ES-I3 (cell line): ENCODE results near the gene CFP.
"Not testable (repeated sequence)": the region's sequence is repeated elsewhere in the genome, so short reads cannot be mapped to it uniquely, and the experiment has no call there.

Experiments used
- H3K36me3 ChIP-seq: 2 replicates; pipeline ENCODE4 v1.6.1; 2013; ENCODE audit warnings: mild to moderate bottlenecking, low read length, control low read depth, moderate library complexity; ENCODE audit not compliant: insufficient read depth
- H3K4me1 ChIP-seq: 2 replicates; pipeline ENCODE4 v1.6.1; 2013; ENCODE audit warnings: mild to moderate bottlenecking, control low read depth, low read length; ENCODE audit not compliant: insufficient read depth
- H3K9ac ChIP-seq: 2 replicates; pipeline ENCODE4 v1.6.1; 2013; ENCODE audit warnings: low read depth, mild to moderate bottlenecking, low read length, moderate library complexity
- H3K9me3 ChIP-seq: 2 replicates; pipeline ENCODE4 v1.6.1; 2013; ENCODE audit warnings: mild to moderate bottlenecking, low read length, moderate library complexity; ENCODE audit not compliant: control insufficient read depth, insufficient read depth

CFP gene

DNA sequence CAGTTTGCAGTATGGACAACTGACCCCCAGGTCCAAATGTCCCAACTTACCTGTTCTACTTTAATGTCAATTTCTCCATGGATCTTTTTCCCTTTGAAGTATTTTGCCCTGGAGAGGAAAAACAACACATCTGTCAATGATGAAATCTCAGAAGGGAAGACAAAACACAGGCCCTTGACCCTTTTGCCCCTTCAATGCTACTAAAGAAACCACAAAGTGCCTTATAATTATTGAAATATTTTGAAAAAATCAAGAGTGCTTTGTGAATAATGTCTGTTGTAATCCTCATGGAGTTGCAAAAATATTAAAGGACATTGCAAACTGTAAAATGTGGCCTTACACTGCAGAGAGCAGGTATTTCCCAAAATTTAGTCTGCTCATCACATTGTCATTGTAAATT, 22.6 kb downstream of the CFP start:
- Histone ChIP-seq H3K36me3 (no peaks in the 10 kb centered on the region), H3K9me3 (no peaks in the 10 kb centered on the region; the same call in 1 of the 2 replicates), H3K4me1 (peaks cover 28% of the 10 kb centered on the region), H3K9ac (no peak overlapping the region)

DNA sequence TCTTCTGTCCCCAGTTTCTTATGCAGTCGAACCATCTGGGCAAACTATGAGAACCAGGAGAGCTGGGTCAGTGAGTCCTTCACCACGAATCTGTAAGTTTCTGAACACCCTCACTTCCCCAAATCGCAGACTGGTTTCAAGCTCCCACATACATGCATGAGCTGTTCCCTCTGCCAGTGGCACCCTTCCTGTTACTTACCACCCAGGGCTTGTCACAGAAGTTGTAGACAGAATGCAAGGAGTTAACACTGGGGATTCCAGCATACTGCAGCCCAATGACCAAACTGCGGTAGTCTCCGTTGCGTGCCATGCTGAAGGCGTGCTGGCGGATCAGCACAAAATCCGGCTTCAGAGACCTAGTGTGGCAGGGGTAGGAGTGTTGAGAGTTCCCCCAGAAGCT, 24.7 kb downstream of the CFP start:
- Histone ChIP-seq H3K4me1 (peaks cover 21% of the 10 kb centered on the region; the same call in 1 of the 2 replicates), H3K36me3 (no peaks in the 10 kb centered on the region), H3K9ac (no peak overlapping the region), H3K9me3 (no peaks in the 10 kb centered on the region; the same call in 1 of the 2 replicates)

GRCh38 chrX:47603125-47603524, 26.6 kb downstream of the CFP start:
- not testable (repeated sequence) for H3K4me1 ChIP-seq, H3K36me3 ChIP-seq, H3K9ac ChIP-seq, H3K9me3 ChIP-seq

DNA sequence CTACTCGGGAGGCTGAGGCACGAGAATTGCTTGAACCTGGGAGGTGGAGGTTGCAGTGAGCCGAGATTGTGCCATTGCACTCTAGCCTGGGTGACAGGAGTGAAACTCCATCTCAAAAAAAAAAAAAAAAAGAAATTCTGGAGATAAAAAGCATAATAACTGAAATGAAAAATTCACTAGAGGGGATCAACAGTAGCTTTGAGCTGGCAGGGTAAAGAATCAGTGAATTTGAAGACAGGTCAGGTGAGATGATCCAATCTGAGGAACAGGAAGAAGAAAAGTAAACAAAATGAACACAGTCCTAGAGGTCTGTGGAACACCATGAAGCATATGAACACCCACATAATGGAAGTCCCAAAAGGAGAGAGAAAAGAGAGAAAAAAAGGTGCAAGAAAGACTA, 32.5 kb downstream of the CFP start:
- Histone ChIP-seq H3K9ac (no peak overlapping the region), H3K36me3 (no peaks in the 10 kb centered on the region), H3K4me1 (peaks cover 6% of the 10 kb centered on the region), H3K9me3 (no peaks in the 10 kb centered on the region; the same call in 1 of the 2 replicates)

DNA sequence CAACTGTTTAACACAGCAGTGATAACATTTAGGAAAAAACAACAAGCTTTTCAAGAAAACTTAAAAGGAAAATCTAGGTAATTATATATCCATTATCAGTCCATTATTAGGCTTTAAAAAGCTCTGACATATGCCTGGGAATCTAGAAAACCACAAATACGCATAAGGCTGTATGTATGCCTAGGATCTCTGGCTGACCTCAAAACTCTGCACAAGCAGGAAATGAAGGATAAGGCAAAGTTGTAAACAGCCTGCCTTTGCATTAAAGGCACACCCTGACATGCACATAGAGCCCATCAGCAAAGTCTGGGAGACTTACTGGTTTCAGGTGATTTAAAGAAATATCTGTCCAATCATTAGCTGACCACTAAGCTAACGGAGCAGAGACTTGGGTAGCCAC, 33.5 kb downstream of the CFP start:
- H3K9me3 ChIP-seq: no peaks in the 10 kb centered on the region; the same call in 1 of the 2 replicates
- no peaks in the 10 kb centered on the region for H3K36me3 ChIP-seq
- peaks cover 6% of the 10 kb centered on the region for H3K4me1 ChIP-seq
- no peak overlapping the region for H3K9ac ChIP-seq

GRCh38 chrX:47595716-47596251, 33.9 kb downstream of the CFP start:
- H3K9me3 ChIP-seq: no peaks in the 10 kb centered on the region; the same call in 1 of the 2 replicates
- no peak overlapping the region for H3K9ac ChIP-seq
- H3K4me1 ChIP-seq: peaks cover 6% of the 10 kb centered on the region
- no peaks in the 10 kb centered on the region for H3K36me3 ChIP-seq

DNA sequence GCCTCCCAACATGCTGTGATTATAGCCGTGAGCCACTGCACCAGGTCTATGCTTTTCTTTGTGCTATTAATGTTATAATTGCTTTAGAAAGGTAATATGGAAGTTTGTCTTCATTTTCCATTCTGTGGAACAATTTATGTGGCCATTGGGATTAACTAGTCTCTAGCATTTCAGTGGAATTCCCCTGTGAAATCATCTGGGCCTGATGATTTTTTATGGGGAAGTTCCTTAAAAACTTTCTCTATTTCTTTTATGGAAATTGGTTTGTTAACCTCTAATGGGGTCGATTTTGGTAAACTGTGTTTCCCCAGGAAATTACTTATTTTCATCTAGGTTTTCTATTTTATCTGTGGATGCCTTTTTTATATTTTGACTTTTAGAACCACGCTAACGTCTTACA, 36.2 kb downstream of the CFP start:
- no peaks in the 10 kb centered on the region; the same call in 1 of the 2 replicates for H3K9me3 ChIP-seq

GRCh38 chrX:47590984-47591383, 38.7 kb downstream of the CFP start:
- no peak overlapping the region for H3K9ac ChIP-seq
- peaks cover 3% of the 10 kb centered on the region for H3K4me1 ChIP-seq
- H3K9me3 ChIP-seq: no peaks in the 10 kb centered on the region; the same call in 1 of the 2 replicates
- H3K36me3 ChIP-seq: no peaks in the 10 kb centered on the region

More for the DNA sequence above, 36.2 kb downstream of the CFP start:
- no peak overlapping the region for H3K9ac ChIP-seq
- H3K4me1 ChIP-seq: peaks cover 6% of the 10 kb centered on the region
- no peaks in the 10 kb centered on the region for H3K36me3 ChIP-seq

DNA sequence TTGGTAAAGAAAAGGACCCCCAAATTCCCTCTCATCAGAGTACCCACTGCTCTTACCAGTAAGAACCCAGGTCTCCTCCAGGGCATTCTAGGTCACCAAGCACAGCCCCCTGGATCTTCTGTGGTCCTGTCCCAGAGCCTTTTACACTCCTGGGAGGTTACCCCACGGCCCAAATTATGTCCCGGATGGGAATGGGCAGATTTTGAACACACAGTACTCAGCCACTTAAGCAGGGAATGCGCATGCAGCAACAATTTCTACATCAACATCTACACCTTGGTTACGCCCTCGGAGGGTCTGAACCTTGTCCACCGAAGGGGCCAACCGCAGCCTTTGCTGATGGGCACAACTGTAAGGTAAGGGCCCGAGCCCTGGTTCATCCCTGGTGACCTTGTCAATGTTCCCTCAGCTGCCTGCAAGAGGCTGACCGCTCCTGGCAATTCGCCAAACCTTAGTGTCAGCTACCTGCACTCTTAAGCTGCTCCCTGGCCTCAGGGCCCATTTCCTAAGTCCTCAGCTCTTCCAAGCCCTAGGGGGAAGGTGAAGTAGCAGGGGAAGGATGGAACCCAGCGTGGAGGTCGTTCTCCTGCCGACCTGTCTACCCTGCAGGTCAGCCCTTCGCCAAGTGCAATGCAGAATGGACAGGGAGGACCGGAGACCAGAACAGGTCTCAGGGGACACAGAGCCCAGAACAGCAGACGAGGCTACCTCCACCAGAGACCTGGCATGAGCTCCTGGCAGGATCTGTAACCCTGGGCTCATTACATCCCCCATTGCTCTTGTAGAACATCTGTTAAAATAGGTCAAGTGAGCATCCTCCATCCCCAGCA, 41.6 kb downstream of the CFP start:
- 0 out of 2 replicates have a peak, but pooled peaks cover 5% of the 10 kb centered on the region for H3K4me1 ChIP-seq
- no peaks in the 10 kb centered on the region for H3K36me3 ChIP-seq
- H3K9me3 ChIP-seq: no peaks in the 10 kb centered on the region
- H3K9ac ChIP-seq: no peak overlapping the region

- no peak overlapping the region for H3K9ac ChIP-seq
- 0 out of 2 replicates have a peak, but pooled peaks cover 5% of the 10 kb centered on the region for H3K4me1 ChIP-seq
- no peaks in the 10 kb centered on the region for H3K9me3 ChIP-seq
- no peaks in the 10 kb centered on the region for H3K36me3 ChIP-seq
Observed at GRCh38 chrX:47587091-47587891, 42.4 kb downstream of the CFP start.

DNA sequence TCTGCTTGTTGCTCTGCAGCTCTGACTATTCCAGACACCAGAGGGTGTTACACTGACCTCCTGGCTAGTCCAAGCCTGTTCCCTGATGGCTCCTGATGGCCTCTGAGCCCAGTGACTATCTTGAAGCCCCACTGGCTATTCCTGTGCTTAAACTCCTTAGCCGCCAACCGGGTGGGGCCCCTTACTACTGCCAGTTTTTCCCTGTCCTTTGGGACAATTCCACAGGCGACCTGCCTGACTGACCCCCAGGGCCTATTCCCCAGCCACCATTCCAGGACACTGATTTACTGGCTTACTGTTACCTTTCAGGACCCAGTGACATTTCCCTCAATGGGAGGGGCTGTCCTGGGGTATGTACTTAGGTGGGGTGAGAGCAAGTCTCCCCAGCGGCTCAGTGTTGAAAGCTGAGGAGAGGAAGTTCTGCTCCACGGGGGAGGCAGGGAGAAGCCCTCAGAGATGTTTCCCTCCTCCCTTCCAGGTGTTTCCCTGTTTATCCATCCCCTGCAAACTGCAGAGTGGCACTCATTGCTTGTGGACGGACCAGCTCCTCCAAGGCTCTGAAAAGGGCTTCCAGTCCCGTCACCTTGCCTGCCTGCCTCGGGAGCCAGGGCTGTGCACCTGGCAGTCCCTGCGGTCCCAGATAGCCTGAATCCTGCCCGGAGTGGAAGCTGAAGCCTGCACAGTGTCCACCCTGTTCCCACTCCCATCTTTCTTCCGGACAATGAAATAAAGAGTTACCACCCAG, 43.5 kb downstream of the CFP start:
- Histone ChIP-seq H3K36me3 (no peaks in the 10 kb centered on the region), H3K9me3 (no peaks in the 10 kb centered on the region), H3K4me1 (peaks cover 10% of the 10 kb centered on the region), H3K9ac (no peak overlapping the region)

DNA sequence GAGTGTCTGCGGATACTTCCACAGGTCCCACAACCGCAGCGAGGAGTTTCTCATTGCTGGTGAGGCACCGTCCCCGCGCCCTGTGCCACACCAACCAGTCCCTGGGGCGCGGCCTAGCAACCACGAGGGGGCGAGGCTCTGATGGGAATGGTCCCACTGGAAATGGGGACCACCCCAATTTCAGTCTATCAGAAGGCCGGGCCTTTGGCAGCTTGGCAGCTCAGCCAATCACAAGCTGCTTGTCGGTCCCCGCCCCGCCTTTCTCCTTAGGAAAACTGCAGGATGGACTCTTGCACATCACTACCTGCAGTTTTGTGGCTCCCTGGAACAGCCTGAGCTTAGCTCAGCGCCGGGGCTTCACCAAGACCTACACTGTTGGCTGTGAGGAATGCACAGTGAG, 44.5 kb downstream of the CFP start:
- Histone ChIP-seq H3K9me3 (no peaks in the 10 kb centered on the region), H3K36me3 (no peaks in the 10 kb centered on the region), H3K4me1 (peaks cover 10% of the 10 kb centered on the region), H3K9ac (no peak overlapping the region)

DNA sequence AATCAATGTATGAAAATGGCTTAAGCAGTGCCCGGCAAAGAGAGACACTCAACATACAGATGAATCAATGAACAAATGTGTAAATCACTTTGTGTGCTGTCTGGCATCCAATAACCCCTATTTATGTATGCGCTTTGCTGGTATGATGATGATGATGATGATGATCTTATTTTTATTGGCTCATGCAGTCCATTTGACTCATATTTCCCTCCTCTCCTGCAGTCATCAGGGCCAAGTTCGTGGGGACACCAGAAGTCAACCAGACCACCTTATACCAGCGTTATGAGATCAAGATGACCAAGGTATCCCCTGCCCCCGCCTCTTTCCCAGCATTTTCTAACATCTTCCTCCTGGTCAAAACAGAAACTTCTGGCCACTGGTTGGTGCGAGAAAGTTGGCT, 45.0 kb downstream of the CFP start:
- Histone ChIP-seq H3K4me1 (peaks cover 10% of the 10 kb centered on the region), H3K9me3 (no peaks in the 10 kb centered on the region), H3K9ac (no peak overlapping the region), H3K36me3 (no peaks in the 10 kb centered on the region)
